Measurements from ENCODE around the gene GNG7. TPM values are rescaled to one million over a fixed set of nuclear protein-coding genes. Genes with fewer than 3 reads are reported as not detected.
A peak's percentile ranks its signal among the peaks of the same experiment; 100 is the strongest.
"Not testable (repeated sequence)": the region's sequence is repeated elsewhere in the genome, so short reads cannot be mapped to it uniquely, and the experiment has no call there.

The GNG7 gene
- total RNA-seq, 2 experiments from 2014 or later: 1.2 to 2.2 TPM

- Mint-ChIP-seq H3K27ac (no peak overlapping the region), H3K36me3 (no peaks in the 10 kb centered on the region), H3K4me1 (peaks cover 36% of the 10 kb centered on the region), H3K4me3 (peak overlapping the region; percentile 58), H3K27me3 (peaks cover 9% of the 10 kb centered on the region), H3K9me3 (no peaks in the 10 kb centered on the region)
- POLR2A ChIA-PET: interaction anchor here (2.8 to 10.5 kb wide), 2 partner anchors 29 to 133 kb away, joined by 10 to 207 read pairs; partner anchors contain the start of gene GADD45B
- DNase-seq (no peak), ATAC-seq (ENCODE audit: low read depth) (no peak)
Measured at GRCh38 chr19:2609389-2610116, 92.9 kb downstream of the GNG7 start.

GRCh38 chr19:2609034-2609388 is 93.5 kb downstream of the GNG7 start:
- DNase-seq; H3K4me3 Mint-ChIP-seq; H3K36me3 Mint-ChIP-seq; ATAC-seq (ENCODE audit: low read depth); H3K9me3 Mint-ChIP-seq; H3K27me3 Mint-ChIP-seq; H3K27ac Mint-ChIP-seq: not testable (repeated sequence)
- H3K4me1 Mint-ChIP-seq: peaks cover 31% of the 10 kb centered on the region
- POLR2A ChIA-PET: interaction anchor here (10.5 kb wide), 1 partner anchor 132 kb away, joined by 207 read pairs; the partner anchor contains the start of gene GADD45B

GRCh38 chr19:2608602-2608922 is 93.9 kb downstream of the GNG7 start:
- ATAC-seq (ENCODE audit: low read depth) (no peak), DNase-seq (peak; percentile 47)
- POLR2A ChIA-PET: interaction anchor here (10.5 kb wide), 1 partner anchor 132 kb away, joined by 207 read pairs; the partner anchor contains the start of gene GADD45B
- Mint-ChIP-seq H3K4me1 (peaks cover 27% of the 10 kb centered on the region), H3K9me3 (no peaks in the 10 kb centered on the region), H3K4me3 (no peak overlapping the region), H3K27ac (no peak overlapping the region), H3K36me3 (no peaks in the 10 kb centered on the region), H3K27me3 (peaks cover 9% of the 10 kb centered on the region)

GRCh38 chr19:2607712-2608601 is 94.5 kb downstream of the GNG7 start:
- peak; percentile 51 for ATAC-seq (ENCODE audit: low read depth)
- POLR2A ChIA-PET: interaction anchor here (0.7 to 10.5 kb wide), 3 partner anchors 13 to 131 kb away, joined by 3 to 207 read pairs (median 3); partner anchors contain the start of gene GADD45B
- Mint-ChIP-seq H3K27ac (peak overlapping the region; percentile 77), H3K4me1 (peaks cover 22% of the 10 kb centered on the region), H3K9me3 (no peaks in the 10 kb centered on the region), H3K4me3 (peak overlapping the region; percentile 81), H3K27me3 (peaks cover 9% of the 10 kb centered on the region), H3K36me3 (no peaks in the 10 kb centered on the region)
- DNase-seq: peak; percentile 66

- peak overlapping the region; percentile 5 for H3K4me3 Mint-ChIP-seq
- POLR2A ChIA-PET: interaction anchor here (0.7 to 10.5 kb wide), 3 partner anchors 14 to 130 kb away, joined by 3 to 207 read pairs (median 6); partner anchors contain the start of gene GADD45B
- not testable (repeated sequence) for DNase-seq; H3K9me3 Mint-ChIP-seq; H3K36me3 Mint-ChIP-seq; ATAC-seq (ENCODE audit: low read depth); H3K27ac Mint-ChIP-seq; H3K27me3 Mint-ChIP-seq
- H3K4me1 Mint-ChIP-seq: peaks cover 18% of the 10 kb centered on the region
Measured at GRCh38 chr19:2606774-2607173, 95.7 kb downstream of the GNG7 start.

GRCh38 chr19:2605889-2606288 is 96.6 kb downstream of the GNG7 start:
- not testable (repeated sequence) for H3K9me3 Mint-ChIP-seq; H3K27me3 Mint-ChIP-seq; H3K27ac Mint-ChIP-seq; DNase-seq; H3K36me3 Mint-ChIP-seq; ATAC-seq (ENCODE audit: low read depth); H3K4me3 Mint-ChIP-seq
- peaks cover 15% of the 10 kb centered on the region for H3K4me1 Mint-ChIP-seq
- POLR2A ChIA-PET: interaction anchor here (0.7 to 10.5 kb wide), 2 partner anchors 129 to 179 kb away, joined by 3 to 207 read pairs; partner anchors contain the start of genes GADD45B and TIMM13

GRCh38 chr19:2604747-2605329 is 97.7 kb downstream of the GNG7 start:
- Mint-ChIP-seq H3K27me3 (peaks cover 9% of the 10 kb centered on the region), H3K36me3 (no peaks in the 10 kb centered on the region), H3K4me1 (peaks cover 12% of the 10 kb centered on the region), H3K9me3 (no peaks in the 10 kb centered on the region), H3K27ac (no peak overlapping the region), H3K4me3 (no peak overlapping the region)
- ATAC-seq (ENCODE audit: low read depth) (no peak), DNase-seq (no peak)
- POLR2A ChIA-PET: interaction anchor here (10.5 kb wide), 1 partner anchor 128 kb away, joined by 207 read pairs; the partner anchor contains the start of gene GADD45B

GRCh38 chr19:2603334-2603733 is 99.2 kb downstream of the GNG7 start:
- POLR2A ChIA-PET: interaction anchor here (2.0 kb wide), 1 partner anchor 126 kb away, joined by 10 read pairs; the partner anchor contains the start of gene GADD45B
- no peak overlapping the region for H3K27ac Mint-ChIP-seq
- ATAC-seq (ENCODE audit: low read depth) (no peak), DNase-seq (no peak)
- H3K36me3 Mint-ChIP-seq: no peaks in the 10 kb centered on the region
- no peak overlapping the region for H3K4me3 Mint-ChIP-seq
- H3K27me3 Mint-ChIP-seq: peaks cover 7% of the 10 kb centered on the region
- H3K4me1 Mint-ChIP-seq: peaks cover 18% of the 10 kb centered on the region
- no peaks in the 10 kb centered on the region for H3K9me3 Mint-ChIP-seq

GRCh38 chr19:2602391-2603181 is 99.9 kb downstream of the GNG7 start:
- DNase-seq (no peak), ATAC-seq (ENCODE audit: low read depth) (no peak)
- Mint-ChIP-seq H3K9me3 (no peaks in the 10 kb centered on the region), H3K4me1 (peaks cover 11% of the 10 kb centered on the region), H3K4me3 (no peak overlapping the region), H3K36me3 (no peaks in the 10 kb centered on the region), H3K27me3 (peaks cover 2% of the 10 kb centered on the region), H3K27ac (no peak overlapping the region)
- POLR2A ChIA-PET: interaction anchor here (2.0 kb wide), 1 partner anchor 126 kb away, joined by 10 read pairs; the partner anchor contains the start of gene GADD45B

- H3K27ac Mint-ChIP-seq: no peak overlapping the region
- ATAC-seq (ENCODE audit: low read depth) (no peak), DNase-seq (no peak)
- POLR2A ChIA-PET: interaction anchor here (0.7 to 4.9 kb wide), 6 partner anchors 10 to 519 kb away, joined by 3 to 75 read pairs (median 4); partner anchors contain the start of gene GADD45B
- no peak overlapping the region for H3K4me3 Mint-ChIP-seq
- peaks cover 11% of the 10 kb centered on the region for H3K4me1 Mint-ChIP-seq
- H3K27me3 Mint-ChIP-seq: no peaks in the 10 kb centered on the region
- no peaks in the 10 kb centered on the region for H3K36me3 Mint-ChIP-seq
- H3K9me3 Mint-ChIP-seq: no peaks in the 10 kb centered on the region
Measured at GRCh38 chr19:2600914-2601870, 101.3 kb downstream of the GNG7 start.

- Mint-ChIP-seq H3K9me3 (peaks cover 2% of the 10 kb centered on the region), H3K4me1 (peaks cover 7% of the 10 kb centered on the region), H3K27ac (no peak overlapping the region), H3K4me3 (no peak overlapping the region), H3K36me3 (peaks cover 2% of the 10 kb centered on the region), H3K27me3 (peaks cover 14% of the 10 kb centered on the region)
- ATAC-seq (ENCODE audit: low read depth) (no peak), DNase-seq (no peak)
- POLR2A ChIA-PET: interaction anchor here (0.7 to 1.7 kb wide), 2 partner anchors 26 to 118 kb away, joined by 4 to 6 read pairs; partner anchors contain the start of gene GADD45B
Measured at GRCh38 chr19:2594319-2594718, 108.2 kb downstream of the GNG7 start.
